Activated CD4-positive, alpha-beta T cell treated with anti-CD3 and anti-CD28 coated beads, Interleukin-2, amount 10 ng/mL, durations not matched to agents 24 days and 14 days (primary cell): ENCODE results near the gene SMOC2. TPM values are rescaled to one million over a fixed set of nuclear protein-coding genes. Genes with fewer than 3 reads are reported as not detected.

Experiments
- DNase-seq: peaks from one replicate; pipeline ENCODE4 v3.0.0; 2022
- H3K27ac Mint-ChIP-seq: one replicate; pipeline ENCODE4 v1.8.0; 2022; ENCODE audit warnings: mild to moderate bottlenecking, mixed read lengths
- H3K27me3 Mint-ChIP-seq: one replicate; pipeline ENCODE4 v1.8.0; 2022; ENCODE audit warnings: mixed read lengths
- H3K36me3 Mint-ChIP-seq: one replicate; pipeline ENCODE4 v1.8.0; 2022; ENCODE audit warnings: low read depth, mild to moderate bottlenecking, mixed read lengths
- H3K4me1 Mint-ChIP-seq: one replicate; pipeline ENCODE4 v1.8.0; 2021; ENCODE audit warnings: mixed read lengths
- H3K4me3 Mint-ChIP-seq: one replicate; pipeline ENCODE4 v1.8.0; 2022; ENCODE audit warnings: mild to moderate bottlenecking, moderate library complexity, mixed read lengths
- H3K9me3 Mint-ChIP-seq: one replicate; pipeline ENCODE4 v1.8.0; 2021; ENCODE audit warnings: mixed read lengths
- intact Hi-C: fragments of 100-400 bp; cut with micrococcal nuclease; formaldehyde crosslinking; loops from one replicate; pipeline ENCODE4 v1.15.1; 2023
- total RNA-seq: library from RNA; stranded (reverse); gene quantifications from 2 replicates; pipeline ENCODE4 v1.2.3, GENCODE V29; 2022

SMOC2 gene
- total RNA-seq, 1 donor from 2014 or later, result not detected

DNA sequence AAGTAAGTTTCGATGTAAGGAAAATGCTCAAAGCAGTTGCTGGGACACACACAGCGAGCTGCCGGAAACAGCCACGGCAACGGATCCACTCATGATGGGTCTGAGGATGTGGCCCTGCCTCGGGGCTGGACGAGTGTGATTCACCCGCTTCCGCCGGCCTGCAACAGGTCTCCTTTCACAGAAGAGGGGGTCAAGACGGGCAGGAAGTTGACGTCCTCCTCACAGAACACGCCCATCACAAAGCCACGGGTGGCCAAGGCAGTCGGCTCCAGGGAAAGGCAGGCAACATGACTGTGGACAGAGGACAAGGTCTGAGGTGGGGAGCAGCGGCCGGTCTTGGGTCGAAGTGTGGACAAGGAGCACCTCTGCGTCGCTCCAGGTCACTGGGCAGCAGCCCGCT lies 29.9 kb upstream of the SMOC2 start:
- intact Hi-C loops, result no loop called here
- H3K36me3 Mint-ChIP-seq, result no peaks in the 10 kb centered on the region
- no peak overlapping the region for H3K4me3 Mint-ChIP-seq
- H3K9me3 Mint-ChIP-seq, result no peaks in the 10 kb centered on the region
- no peaks in the 10 kb centered on the region for H3K27me3 Mint-ChIP-seq
- no peak overlapping the region for H3K27ac Mint-ChIP-seq
- no peaks in the 10 kb centered on the region for H3K4me1 Mint-ChIP-seq
- no peak for DNase-seq

DNA sequence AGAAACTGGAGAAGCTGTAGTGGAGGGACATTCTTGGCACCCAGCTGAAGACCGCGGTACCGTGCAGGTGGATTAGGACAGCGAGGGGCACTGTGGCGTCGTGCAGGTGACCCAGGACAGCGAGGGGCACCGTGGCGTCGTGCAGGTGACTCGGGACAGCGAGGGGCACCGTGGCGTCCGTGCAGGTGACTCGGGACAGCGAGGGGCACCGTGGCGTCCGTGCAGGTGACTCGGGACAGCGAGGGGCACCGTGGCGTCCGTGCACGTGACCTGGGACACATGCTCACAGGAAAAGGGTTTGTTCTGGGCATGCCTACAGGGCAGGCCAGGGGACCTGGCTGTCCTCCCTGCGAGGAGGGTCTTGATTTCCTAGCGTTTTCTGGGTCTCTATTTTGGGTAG lies 29.2 kb upstream of the SMOC2 start:
- Mint-ChIP-seq H3K4me3 (no peak overlapping the region), H3K27ac (no peak overlapping the region), H3K4me1 (no peaks in the 10 kb centered on the region), H3K9me3 (no peaks in the 10 kb centered on the region), H3K36me3 (no peaks in the 10 kb centered on the region), H3K27me3 (no peaks in the 10 kb centered on the region)
- intact Hi-C loops, result no loop called here
- no peak for DNase-seq

DNA sequence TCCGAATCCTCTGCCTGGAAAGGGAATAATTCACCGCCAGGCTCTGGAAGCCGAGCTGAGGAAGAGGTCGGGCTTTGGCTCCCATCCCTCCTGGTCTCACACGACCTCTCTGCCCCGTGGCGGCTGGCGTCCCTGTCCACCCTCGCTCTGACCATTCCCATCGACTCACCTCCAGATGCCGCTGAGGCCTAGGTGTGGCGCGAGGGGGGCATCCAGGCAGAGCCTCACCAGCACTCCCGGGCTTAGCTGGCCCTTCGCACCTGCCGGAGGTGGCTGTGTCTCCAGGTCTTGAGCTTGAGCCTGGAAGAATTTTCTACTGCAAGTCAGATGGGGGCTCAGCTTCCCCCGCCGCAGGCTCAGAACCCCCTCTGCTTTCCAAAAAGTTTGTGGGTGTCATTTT lies 28.5 kb upstream of the SMOC2 start:
- intact Hi-C loops, result no loop called here
- no peaks in the 10 kb centered on the region for H3K27me3 Mint-ChIP-seq
- H3K27ac Mint-ChIP-seq, result no peak overlapping the region
- DNase-seq, result no peak
- no peaks in the 10 kb centered on the region for H3K36me3 Mint-ChIP-seq
- H3K4me1 Mint-ChIP-seq, result no peaks in the 10 kb centered on the region
- H3K4me3 Mint-ChIP-seq, result no peak overlapping the region
- no peaks in the 10 kb centered on the region for H3K9me3 Mint-ChIP-seq

DNA sequence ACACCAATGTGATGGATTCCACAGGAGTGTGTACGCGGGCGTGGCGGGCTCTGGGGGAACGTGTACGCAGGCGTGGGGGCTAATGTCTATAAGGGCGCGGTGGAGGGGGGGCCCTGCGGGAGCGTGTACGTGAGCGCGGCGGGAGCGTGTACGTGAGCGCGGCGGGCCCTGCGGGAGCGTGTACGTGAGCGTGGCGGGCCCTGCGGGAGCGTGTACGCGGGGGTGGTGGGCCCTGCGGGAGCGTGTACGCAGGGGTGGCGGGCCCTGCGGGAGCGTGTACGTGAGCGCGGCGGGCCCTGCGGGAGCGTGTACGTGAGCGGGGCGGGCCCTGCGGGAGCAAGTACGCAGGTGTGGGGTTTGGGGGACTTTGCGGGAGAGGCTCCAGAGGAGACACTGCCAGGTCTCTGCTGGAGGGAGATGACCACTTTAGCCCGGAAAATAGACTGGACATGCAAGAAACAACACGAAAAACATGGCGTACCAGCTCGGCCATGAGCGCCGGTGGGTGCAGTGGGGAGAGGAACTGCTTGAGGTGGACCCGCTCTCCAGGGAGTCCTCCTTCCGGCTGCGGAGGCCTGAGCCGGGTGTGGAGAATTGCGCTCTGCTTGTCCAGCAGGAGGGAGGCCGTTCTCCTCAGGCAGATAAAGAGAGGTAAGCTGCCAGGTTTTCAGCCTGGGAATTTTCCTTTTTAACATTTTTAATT lies 27.8 kb upstream of the SMOC2 start:
- intact Hi-C loops, result no loop called here
- no peak overlapping the region for H3K4me3 Mint-ChIP-seq
- peaks cover 2% of the 10 kb centered on the region for H3K27me3 Mint-ChIP-seq
- H3K4me1 Mint-ChIP-seq, result no peaks in the 10 kb centered on the region
- no peak for DNase-seq
- H3K36me3 Mint-ChIP-seq, result no peaks in the 10 kb centered on the region
- H3K27ac Mint-ChIP-seq, result no peak overlapping the region
- no peaks in the 10 kb centered on the region for H3K9me3 Mint-ChIP-seq

DNA sequence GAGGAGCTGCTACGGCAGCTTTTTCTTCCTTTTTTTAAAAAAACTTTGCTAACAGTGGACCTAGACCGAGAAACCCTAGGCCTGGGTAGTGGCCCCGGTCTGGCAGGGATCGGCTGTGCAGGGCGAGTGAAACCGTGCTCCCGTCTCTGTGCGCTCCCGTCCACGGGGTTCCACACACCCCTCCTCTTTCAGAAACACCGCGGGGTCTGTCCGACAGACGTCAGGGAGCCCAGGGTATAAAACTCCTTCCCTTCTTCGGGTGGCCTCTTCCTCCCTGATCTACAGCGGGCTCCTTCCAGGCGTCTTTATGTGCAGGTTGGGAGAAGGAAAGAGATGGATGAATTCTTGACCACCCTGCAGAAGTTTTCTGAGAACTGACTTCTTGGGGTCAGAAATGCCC lies 27.1 kb upstream of the SMOC2 start:
- H3K4me3 Mint-ChIP-seq, result no peak overlapping the region
- intact Hi-C loops, result no loop called here
- no peaks in the 10 kb centered on the region for H3K4me1 Mint-ChIP-seq
- H3K9me3 Mint-ChIP-seq, result no peaks in the 10 kb centered on the region
- no peak for DNase-seq
- H3K36me3 Mint-ChIP-seq, result no peaks in the 10 kb centered on the region
- H3K27ac Mint-ChIP-seq, result no peak overlapping the region
- peaks cover 4% of the 10 kb centered on the region for H3K27me3 Mint-ChIP-seq

DNA sequence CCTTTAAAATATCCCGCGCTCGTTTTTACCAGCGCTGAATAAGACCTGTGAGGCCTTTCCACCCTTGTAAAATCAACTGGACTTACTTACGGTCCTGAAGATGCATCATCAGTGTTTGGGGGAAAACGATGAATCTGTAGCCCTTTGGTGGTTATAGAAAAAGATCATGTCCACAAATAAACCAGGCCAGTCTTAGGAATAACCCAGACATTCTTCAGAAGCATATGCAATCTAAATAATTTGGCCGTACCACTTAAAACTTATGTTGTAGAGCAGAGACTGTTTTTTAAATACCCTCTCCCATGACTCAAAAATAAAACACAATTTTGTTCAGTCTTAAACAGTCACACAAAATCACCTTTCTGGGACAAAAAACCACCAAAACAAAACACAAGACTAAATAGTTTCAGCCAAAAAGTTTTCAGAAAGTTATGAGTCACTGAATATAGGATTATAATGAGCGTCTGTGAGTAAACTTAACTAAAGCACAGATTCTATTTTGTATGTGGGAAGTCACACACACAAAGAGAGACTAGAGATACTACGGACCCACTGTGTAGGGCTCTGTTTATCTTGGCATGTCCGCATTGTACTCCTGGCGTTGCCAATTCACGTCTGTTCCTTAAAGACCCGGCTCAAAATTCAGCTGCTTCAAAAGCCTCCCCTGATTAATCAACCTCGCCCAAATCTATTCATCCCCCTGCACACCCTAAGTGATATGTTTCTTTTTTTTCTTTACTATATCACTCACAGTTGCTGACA lies 26.5 kb upstream of the SMOC2 start:
- DNase-seq, result no peak
- H3K27ac Mint-ChIP-seq, result no peak overlapping the region
- peaks cover 4% of the 10 kb centered on the region for H3K27me3 Mint-ChIP-seq
- no peaks in the 10 kb centered on the region for H3K4me1 Mint-ChIP-seq
- H3K4me3 Mint-ChIP-seq, result no peak overlapping the region
- no peaks in the 10 kb centered on the region for H3K36me3 Mint-ChIP-seq
- H3K9me3 Mint-ChIP-seq, result no peaks in the 10 kb centered on the region
- intact Hi-C loops, result no loop called here

DNA sequence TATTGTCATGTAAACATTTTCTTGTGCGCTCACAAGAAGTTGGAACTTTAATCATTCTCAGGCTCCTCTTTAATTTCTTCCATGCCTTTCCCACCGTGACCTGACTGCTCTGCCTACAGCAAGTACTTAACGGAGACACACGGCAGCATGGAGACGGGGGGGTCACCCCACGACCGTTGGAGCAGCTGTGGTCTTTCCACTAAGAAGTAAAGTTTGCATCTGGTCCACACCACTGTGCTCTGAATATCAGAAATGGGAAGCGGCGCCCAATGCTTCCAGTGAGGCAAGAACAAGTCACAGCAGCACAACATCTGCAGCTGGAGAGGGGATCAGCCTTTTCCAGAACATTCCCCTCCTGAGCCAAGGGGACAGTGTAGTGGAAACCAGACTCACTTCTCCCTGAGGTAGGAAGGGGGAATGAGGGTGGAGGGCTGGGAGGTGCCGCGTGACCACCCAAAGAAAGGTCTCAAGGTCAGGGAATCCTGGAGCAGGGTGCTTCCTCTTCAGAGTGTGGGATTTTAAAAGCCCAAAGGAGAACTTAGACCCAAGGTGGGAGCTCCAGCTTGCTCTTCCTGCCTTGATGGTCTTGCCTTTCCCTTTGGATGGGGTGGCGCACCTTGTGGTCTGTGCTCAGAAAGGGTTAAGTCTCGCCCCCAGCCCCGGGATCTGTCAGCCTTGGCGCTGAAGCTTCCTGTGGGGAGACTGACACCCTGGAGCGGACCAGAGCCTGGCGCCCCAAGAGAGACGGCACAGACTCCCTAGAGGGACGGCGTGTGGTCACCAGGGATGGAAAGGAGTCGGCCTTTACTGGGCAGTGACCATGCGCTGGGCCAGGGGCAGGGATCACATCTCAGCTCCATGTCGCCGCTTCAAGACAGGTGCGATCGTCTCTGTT lies 25.6 kb upstream of the SMOC2 start:
- H3K27me3 Mint-ChIP-seq, result peaks cover 4% of the 10 kb centered on the region
- intact Hi-C loops, result no loop called here
- no peaks in the 10 kb centered on the region for H3K9me3 Mint-ChIP-seq
- H3K27ac Mint-ChIP-seq, result no peak overlapping the region
- H3K36me3 Mint-ChIP-seq, result no peaks in the 10 kb centered on the region
- no peak for DNase-seq
- H3K4me3 Mint-ChIP-seq, result no peak overlapping the region
- no peaks in the 10 kb centered on the region for H3K4me1 Mint-ChIP-seq

DNA sequence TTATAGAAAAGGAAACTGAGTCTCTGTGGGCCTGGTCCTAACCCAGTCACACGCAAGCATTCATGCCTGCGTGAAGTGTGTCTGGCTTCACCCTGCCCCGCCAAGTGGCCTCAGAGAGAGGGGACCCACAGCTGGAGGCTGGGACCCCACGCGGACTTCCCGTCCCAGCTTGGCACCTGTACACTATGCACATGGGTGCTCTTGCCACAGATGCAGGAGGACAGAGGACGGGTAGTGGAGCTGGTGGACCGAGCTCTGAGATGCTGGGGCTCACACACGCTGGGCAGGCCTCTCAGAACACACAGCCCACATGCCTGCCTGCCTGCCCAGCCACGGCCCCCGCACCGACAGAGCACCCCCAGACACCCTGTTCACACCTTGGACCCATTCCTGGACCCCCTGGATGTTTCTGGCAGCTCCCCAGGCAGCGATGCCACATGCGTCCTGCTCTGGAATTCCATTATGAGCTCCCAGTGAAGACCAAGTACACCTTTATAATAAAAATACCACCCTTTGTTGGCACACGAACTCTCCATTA lies 24.9 kb upstream of the SMOC2 start:
- no peak for DNase-seq
- Mint-ChIP-seq H3K4me1 (no peaks in the 10 kb centered on the region), H3K36me3 (no peaks in the 10 kb centered on the region), H3K9me3 (no peaks in the 10 kb centered on the region), H3K4me3 (no peak overlapping the region), H3K27ac (no peak overlapping the region), H3K27me3 (peaks cover 4% of the 10 kb centered on the region)
- intact Hi-C loops, result no loop called here

DNA sequence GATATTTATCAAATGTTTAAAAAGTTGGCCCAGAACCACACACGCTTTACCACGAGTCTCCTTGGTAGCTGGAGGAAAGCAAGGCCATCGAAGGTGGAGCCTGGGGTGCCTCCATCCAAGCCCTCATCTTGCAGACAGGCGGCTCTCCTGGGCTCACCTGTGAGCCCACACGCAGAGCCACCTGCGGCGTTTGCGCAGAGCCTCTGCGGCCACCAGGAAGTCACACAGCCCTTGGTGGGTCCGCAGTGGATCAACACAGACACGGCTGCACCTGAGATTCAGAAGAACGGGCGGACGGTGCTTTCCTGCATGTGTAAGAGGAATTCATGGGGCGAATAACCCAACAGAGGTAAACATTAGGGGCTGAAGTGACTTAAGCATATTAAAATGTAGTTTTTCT lies 24.5 kb upstream of the SMOC2 start:
- H3K36me3 Mint-ChIP-seq, result no peaks in the 10 kb centered on the region
- no peaks in the 10 kb centered on the region for H3K9me3 Mint-ChIP-seq
- DNase-seq, result no peak
- H3K4me3 Mint-ChIP-seq, result no peak overlapping the region
- intact Hi-C loops, result no loop called here
- H3K27me3 Mint-ChIP-seq, result peaks cover 4% of the 10 kb centered on the region
- no peak overlapping the region for H3K27ac Mint-ChIP-seq
- H3K4me1 Mint-ChIP-seq, result no peaks in the 10 kb centered on the region

DNA sequence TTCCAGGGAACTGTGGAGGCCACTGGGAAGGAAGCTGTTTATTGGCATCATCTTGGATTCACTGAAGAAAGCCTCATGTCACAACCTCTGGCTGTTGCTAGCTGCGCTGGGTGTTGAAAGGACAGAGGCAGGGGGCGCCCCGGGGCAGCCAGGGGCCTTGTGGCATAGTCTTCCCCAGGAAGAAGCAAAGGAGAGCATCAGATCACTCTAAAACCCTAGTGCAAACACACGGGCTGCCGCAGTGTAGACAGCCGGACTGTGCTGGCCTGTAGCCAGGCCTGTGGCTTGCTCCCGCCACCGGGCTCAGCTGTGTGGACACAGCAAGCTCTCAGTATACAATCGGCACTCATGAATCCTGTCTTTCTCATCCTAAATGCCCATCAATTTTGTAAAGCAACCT lies 23.8 kb upstream of the SMOC2 start:
- Mint-ChIP-seq H3K9me3 (no peaks in the 10 kb centered on the region), H3K4me1 (no peaks in the 10 kb centered on the region), H3K27me3 (peaks cover 4% of the 10 kb centered on the region), H3K36me3 (no peaks in the 10 kb centered on the region), H3K4me3 (no peak overlapping the region), H3K27ac (no peak overlapping the region)
- intact Hi-C loops, result no loop called here
- DNase-seq, result no peak

DNA sequence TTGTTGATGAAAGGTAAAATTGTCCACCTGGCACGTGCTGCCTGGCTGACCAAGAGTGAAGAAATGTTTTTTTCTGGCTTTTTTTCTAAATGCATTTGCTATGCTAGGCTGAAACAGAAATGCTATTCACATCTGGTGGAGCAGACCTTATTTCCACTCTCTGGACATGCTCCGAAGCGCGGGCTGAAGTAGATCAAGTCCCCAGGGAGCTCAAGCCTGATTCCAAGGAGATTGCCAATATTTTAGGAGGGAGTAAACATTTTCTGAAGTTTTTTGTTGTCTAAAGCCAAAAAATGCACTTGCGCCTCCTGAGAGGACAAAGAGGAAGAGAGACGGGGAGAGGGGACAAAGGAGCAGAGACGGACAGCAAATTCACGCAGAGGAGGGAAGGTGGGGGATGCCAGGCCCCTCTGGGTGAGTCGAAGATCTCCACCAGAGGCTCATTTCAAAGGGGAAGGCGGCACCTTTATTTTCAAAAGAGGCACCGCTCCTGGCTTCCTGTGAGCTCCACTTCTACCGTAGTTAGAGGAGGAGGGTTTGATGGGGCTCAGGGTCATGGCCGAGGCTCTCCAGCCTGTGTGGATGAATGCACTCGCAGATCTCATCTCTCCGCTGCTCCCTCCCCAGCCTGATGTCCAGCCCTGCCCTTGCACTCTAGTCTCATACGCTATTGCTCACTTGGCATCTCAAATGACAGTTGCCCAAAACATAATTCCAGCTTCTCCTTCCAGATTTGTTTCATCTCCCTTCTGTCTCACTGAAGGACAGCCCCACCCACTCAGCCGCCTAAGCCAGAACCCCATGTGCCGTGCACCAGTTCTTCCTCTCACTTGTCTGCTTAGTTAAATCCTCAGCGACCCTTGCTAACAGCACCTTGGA lies 23.1 kb upstream of the SMOC2 start:
- no peaks in the 10 kb centered on the region for H3K9me3 Mint-ChIP-seq

DNA sequence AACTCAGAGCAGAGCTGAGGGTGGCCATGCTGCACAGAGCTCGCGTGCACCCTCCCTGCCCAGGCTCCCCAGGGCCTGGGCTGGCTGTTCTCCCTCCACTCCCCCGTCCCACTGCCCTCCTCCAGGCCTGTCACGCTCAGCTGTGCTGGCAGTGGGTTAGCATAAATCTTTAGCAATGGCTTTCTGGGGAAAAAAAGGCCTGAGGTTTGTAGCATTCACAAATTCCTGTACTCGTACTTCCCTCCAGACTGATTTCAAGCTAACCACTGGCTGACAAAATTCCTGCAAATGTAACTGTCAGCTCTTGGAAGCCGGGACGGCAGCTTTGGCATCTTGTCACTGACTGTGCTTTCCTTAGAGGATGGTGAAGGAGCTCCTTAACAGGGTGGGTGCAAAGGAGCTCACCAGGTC lies 22.3 kb upstream of the SMOC2 start:
- no peak for DNase-seq
- H3K9me3 Mint-ChIP-seq, result no peaks in the 10 kb centered on the region
- H3K4me3 Mint-ChIP-seq, result no peak overlapping the region
- intact Hi-C loops, result no loop called here
- H3K27ac Mint-ChIP-seq, result no peak overlapping the region
- H3K4me1 Mint-ChIP-seq, result no peaks in the 10 kb centered on the region
- no peaks in the 10 kb centered on the region for H3K36me3 Mint-ChIP-seq
- H3K27me3 Mint-ChIP-seq, result peaks cover 4% of the 10 kb centered on the region

More for the DNA sequence above, 23.1 kb upstream of the SMOC2 start:
- H3K4me1 Mint-ChIP-seq, result no peaks in the 10 kb centered on the region
- DNase-seq, result no peak
- no peaks in the 10 kb centered on the region for H3K36me3 Mint-ChIP-seq
- no peak overlapping the region for H3K4me3 Mint-ChIP-seq
- H3K27me3 Mint-ChIP-seq, result peaks cover 4% of the 10 kb centered on the region
- no peak overlapping the region for H3K27ac Mint-ChIP-seq
- intact Hi-C loops, result no loop called here

DNA sequence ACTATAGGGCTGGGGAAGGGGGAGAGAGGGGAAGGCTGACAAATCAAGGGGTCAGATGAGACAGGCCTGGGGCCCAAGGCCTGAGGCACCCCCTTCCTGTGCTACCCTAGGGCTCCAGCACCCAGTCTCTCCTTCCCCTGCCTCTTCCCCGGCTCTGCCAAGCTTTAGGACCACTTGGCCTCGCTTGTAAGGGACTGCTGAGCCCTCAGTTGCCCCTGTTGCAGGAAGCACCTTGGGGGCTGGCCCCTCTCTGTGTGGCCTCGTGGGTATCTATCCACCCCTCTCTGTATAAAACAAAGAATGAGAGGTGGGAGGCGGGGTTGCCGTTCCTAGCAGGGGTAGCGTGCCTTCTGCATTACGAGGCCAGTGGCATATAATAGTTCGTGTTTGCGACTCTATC lies 21.4 kb upstream of the SMOC2 start:
- Mint-ChIP-seq H3K27ac (no peak overlapping the region), H3K27me3 (peaks cover 4% of the 10 kb centered on the region), H3K9me3 (no peaks in the 10 kb centered on the region), H3K4me1 (no peaks in the 10 kb centered on the region), H3K36me3 (no peaks in the 10 kb centered on the region), H3K4me3 (no peak overlapping the region)
- DNase-seq, result no peak
- intact Hi-C loops, result no loop called here
